ENCODE measurements around the gene FBXO42. TPM values are rescaled to one million over a fixed set of nuclear protein-coding genes. Genes with fewer than 3 reads are reported as not detected.
"Not testable (repeated sequence)": the region's sequence is repeated elsewhere in the genome, so short reads cannot be mapped to it uniquely, and the experiment has no call there.

The FBXO42 gene
- total and polyA plus RNA-seq, 7 experiments from 2014 or later: 17.9 to 26.7 (median 24.6) TPM

- H3K4me1 ChIP-seq (ENCODE audit: control insufficient read depth in 2 of 2, insufficient read depth in 2 of 2, low read length in 2 of 2); CTCF ChIA-PET; H3K9me3 ChIP-seq (ENCODE audit: control insufficient read depth in 2 of 3, low read length in 3 of 3); H3K27ac ChIP-seq (ENCODE audit: low read depth, low read length); H3K27me3 ChIP-seq (ENCODE audit: control insufficient read depth in 2 of 2, insufficient read depth in 2 of 2, low read length in 2 of 2); H3K27me3 Mint-ChIP-seq; H3K36me3 ChIP-seq (ENCODE audit: control insufficient read depth in 2 of 3, insufficient read depth in 3 of 3, low read length in 3 of 3); H3K4me3 ChIP-seq (ENCODE audit: low read length); ATAC-seq; H3K9me3 Mint-ChIP-seq; H3K27ac Mint-ChIP-seq; H3K36me3 Mint-ChIP-seq; DNase-seq: not testable (repeated sequence)
- intact Hi-C loops (cut with micrococcal nuclease): loop anchor here in 1 of 2 donors (5.0 kb wide), 1 partner anchor 368 kb away; the partner anchor contains the start of gene SPEN
- POLR2A ChIA-PET: interaction anchor here (0.8 to 2.9 kb wide), 2 partner anchors 9 to 23 kb away, joined by 3 to 17 read pairs; no protein-coding TSS in a partner anchor
- Mint-ChIP-seq H3K4me1 (peaks cover 9 to 30% (median 23%) of the 10 kb centered on the region in 7 donors), H3K4me3 (peak overlapping the region in 1 of 10 donors; percentile 81)
These were observed 137.0 kb downstream of the FBXO42 start for GRCh38 chr1:16215240-16215639.

GRCh38 chr1:16213544-16213943 lies 138.7 kb downstream of the FBXO42 start:
- H3K27me3 Mint-ChIP-seq; H3K9me3 ChIP-seq (ENCODE audit: control insufficient read depth in 2 of 3, low read length in 3 of 3); H3K36me3 Mint-ChIP-seq; CTCF ChIA-PET; ATAC-seq; H3K4me1 ChIP-seq (ENCODE audit: control insufficient read depth in 2 of 2, insufficient read depth in 2 of 2, low read length in 2 of 2); POLR2A ChIA-PET; H3K4me3 ChIP-seq (ENCODE audit: low read length); intact Hi-C loops (cut with micrococcal nuclease); H3K27ac ChIP-seq (ENCODE audit: low read depth, low read length); DNase-seq; H3K9me3 Mint-ChIP-seq; H3K36me3 ChIP-seq (ENCODE audit: control insufficient read depth in 2 of 3, insufficient read depth in 3 of 3, low read length in 3 of 3); H3K27ac Mint-ChIP-seq; H3K27me3 ChIP-seq (ENCODE audit: control insufficient read depth in 2 of 2, insufficient read depth in 2 of 2, low read length in 2 of 2); H3K4me3 Mint-ChIP-seq: not testable (repeated sequence)
- H3K4me1 Mint-ChIP-seq: peaks cover 9 to 23% (median 17%) of the 10 kb centered on the region in 7 donors

GRCh38 chr1:16213013-16213412 lies 139.3 kb downstream of the FBXO42 start:
- Mint-ChIP-seq H3K36me3 (no peaks in the 10 kb centered on the region), H3K4me1 (peaks cover 9 to 20% (median 15%) of the 10 kb centered on the region in 7 donors), H3K27ac (no peak overlapping the region), H3K27me3 (peaks cover 0 to 6% (median 0%) of the 10 kb centered on the region in 5 donors), H3K9me3 (no peaks in the 10 kb centered on the region), H3K4me3 (peak overlapping the region in 1 of 10 donors; percentile 64)
- Histone ChIP-seq H3K36me3 (ENCODE audit: control insufficient read depth in 2 of 3, insufficient read depth in 3 of 3, low read length in 3 of 3) (no peaks in the 10 kb centered on the region), H3K27me3 (ENCODE audit: control insufficient read depth in 2 of 2, insufficient read depth in 2 of 2, low read length in 2 of 2) (no peaks in the 10 kb centered on the region), H3K4me3 (ENCODE audit: low read length) (no peak overlapping the region), H3K4me1 (ENCODE audit: control insufficient read depth in 2 of 2, insufficient read depth in 2 of 2, low read length in 2 of 2) (peaks cover 0 to 6% of the 10 kb centered on the region in 2 donors), H3K9me3 (ENCODE audit: control insufficient read depth in 2 of 3, low read length in 3 of 3) (no peaks in the 10 kb centered on the region), H3K27ac (ENCODE audit: low read depth, low read length) (no peak overlapping the region)
- ChIA-PET CTCF (no interaction called here), POLR2A (no interaction called here)
- intact Hi-C loops (cut with micrococcal nuclease): no loop called here
- ATAC-seq (no peak), DNase-seq (no peak)

DNA sequence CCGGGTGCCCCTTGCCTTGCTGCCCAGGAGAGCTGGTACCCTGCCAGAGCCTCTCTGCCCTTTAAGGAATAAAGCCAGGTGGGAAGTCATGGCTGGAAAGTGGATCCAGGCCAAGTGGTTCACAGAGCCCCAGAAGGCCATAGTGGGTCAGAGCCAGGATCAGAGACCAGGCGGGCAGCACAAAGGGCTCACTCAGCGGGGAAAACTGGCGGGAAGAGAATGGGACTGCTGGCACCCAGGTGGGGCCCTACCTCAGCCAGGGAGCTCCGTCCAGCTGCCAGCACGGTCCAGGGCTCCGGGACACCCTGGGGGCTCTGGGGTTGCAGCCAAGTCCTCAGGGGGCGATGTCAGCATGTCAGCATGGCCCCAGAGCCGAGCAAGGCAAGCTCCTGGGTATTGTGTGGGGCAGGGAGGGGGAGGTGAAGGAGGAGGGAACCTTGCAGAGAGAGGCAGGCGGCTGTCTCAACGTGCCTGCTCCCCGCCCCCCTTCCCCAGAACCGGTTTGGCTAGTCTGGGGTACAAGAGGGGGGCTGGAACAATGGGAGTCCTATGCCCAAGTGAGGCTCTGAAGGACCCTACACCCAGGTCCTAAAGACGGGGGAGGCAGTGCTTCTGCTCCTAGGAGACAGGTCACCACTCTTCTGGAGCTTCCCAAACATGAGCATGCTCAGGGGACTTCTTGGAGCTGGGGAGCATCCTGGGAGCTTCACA lies 139.9 kb downstream of the FBXO42 start, which contains the start of gene ARHGEF19:
Gene ARHGEF19 (minus strand): TSS at position 402 of the 711 bp plus-strand sequence. CDS start 3,598 bp downstream, outside the sequence.
- Histone ChIP-seq H3K36me3 (ENCODE audit: control insufficient read depth in 2 of 3, insufficient read depth in 3 of 3, low read length in 3 of 3) (no peaks in the 10 kb centered on the region), H3K27me3 (ENCODE audit: control insufficient read depth in 2 of 2, insufficient read depth in 2 of 2, low read length in 2 of 2) (no peaks in the 10 kb centered on the region), H3K27ac (ENCODE audit: low read depth, low read length) (no peak within 1 kb of the TSS), H3K9me3 (ENCODE audit: control insufficient read depth in 2 of 3, low read length in 3 of 3) (no peaks in the 10 kb centered on the region), H3K4me3 (ENCODE audit: low read length) (no peak within 1 kb of the TSS), H3K4me1 (ENCODE audit: control insufficient read depth in 2 of 2, insufficient read depth in 2 of 2, low read length in 2 of 2) (peaks cover 2 to 8% of the 10 kb centered on the region in 2 donors)
- peaks cover 0 to 6% (median 0%) of the 10 kb centered on the region in 5 donors for H3K27me3 Mint-ChIP-seq
- H3K36me3 Mint-ChIP-seq: no peaks in the 10 kb centered on the region
- H3K4me1 Mint-ChIP-seq: peaks cover 9 to 18% (median 15%) of the 10 kb centered on the region in 7 donors
- peak within 1 kb of the TSS in 1 of 10 donors; percentile 64 for H3K4me3 Mint-ChIP-seq
- H3K27ac Mint-ChIP-seq: no peak within 1 kb of the TSS
- DNase-seq: no peak
- ChIA-PET POLR2A (interaction anchor here (1.2 kb wide), 1 partner anchor 24 kb away, joined by 7 read pairs; the partner anchor contains the start of gene CPLANE2), CTCF (no interaction called here)
- no peak for ATAC-seq
- intact Hi-C loops (cut with micrococcal nuclease): no loop called here
- peaks cover 0 to under 1% (median 0%) of the 10 kb centered on the region in 11 donors for H3K9me3 Mint-ChIP-seq

DNA sequence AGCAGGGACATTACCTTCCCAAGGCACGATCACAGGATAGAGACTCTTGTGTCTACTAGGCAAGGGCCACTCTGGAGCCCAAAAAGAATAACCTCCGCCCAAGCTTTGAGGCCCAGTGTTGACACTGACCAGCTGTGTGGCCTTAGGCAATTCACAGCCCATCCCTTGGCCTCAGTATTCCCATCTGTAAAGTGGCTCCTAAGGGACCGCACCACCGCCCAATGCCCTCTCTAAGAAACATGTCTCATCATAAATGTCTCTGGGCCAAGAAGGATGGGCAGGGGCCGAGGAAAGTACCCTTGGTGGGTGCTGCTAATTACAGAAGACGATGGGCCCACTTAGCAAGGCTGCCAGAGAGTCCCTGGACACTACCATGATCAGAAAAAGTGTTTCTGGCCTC lies 140.5 kb downstream of the FBXO42 start:
- H3K36me3 Mint-ChIP-seq: no peaks in the 10 kb centered on the region
- POLR2A ChIA-PET: interaction anchor here (1.2 kb wide), 1 partner anchor 25 kb away, joined by 7 read pairs; the partner anchor contains the start of gene CPLANE2

DNA sequence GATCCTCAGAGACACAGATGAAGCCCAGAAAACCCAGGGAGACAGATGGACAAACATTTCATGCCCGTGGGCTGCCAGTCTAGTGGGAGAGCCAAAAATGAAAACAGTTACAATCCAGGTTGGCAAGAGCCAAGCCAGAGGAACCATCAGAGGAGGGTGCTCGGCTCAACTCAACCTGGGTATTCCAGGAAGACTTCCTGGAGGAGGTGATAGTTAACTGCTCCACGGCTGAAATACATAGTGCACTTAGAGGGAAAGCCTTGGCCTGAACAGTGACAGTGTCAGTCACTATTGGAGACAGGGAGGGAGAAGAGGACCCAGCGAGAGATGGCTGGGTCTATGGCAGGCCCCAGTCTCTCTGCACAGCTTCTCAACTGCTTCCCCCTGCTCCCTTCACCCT lies 141.7 kb downstream of the FBXO42 start:
- no peak overlapping the region for H3K27ac ChIP-seq (ENCODE audit: low read depth, low read length)
- ATAC-seq (no peak), DNase-seq (no peak)
- Mint-ChIP-seq H3K36me3 (no peaks in the 10 kb centered on the region), H3K9me3 (peaks cover 0 to 2% (median 0%) of the 10 kb centered on the region in 11 donors), H3K27ac (no peak overlapping the region), H3K4me3 (peak overlapping the region in 2 of 10 donors; percentile 34 to 38), H3K27me3 (peaks cover 0 to 3% (median 0%) of the 10 kb centered on the region in 5 donors), H3K4me1 (peaks cover 0 to 14% (median 8%) of the 10 kb centered on the region in 7 donors)
- POLR2A ChIA-PET: no interaction called here
- CTCF ChIA-PET: no interaction called here
- intact Hi-C loops (cut with micrococcal nuclease): no loop called here
- no peaks in the 10 kb centered on the region for H3K27me3 ChIP-seq (ENCODE audit: control insufficient read depth in 2 of 2, insufficient read depth in 2 of 2, low read length in 2 of 2)
- no peaks in the 10 kb centered on the region for H3K9me3 ChIP-seq (ENCODE audit: control insufficient read depth in 2 of 3, low read length in 3 of 3)
- peaks cover 9 to 11% of the 10 kb centered on the region in 2 donors for H3K4me1 ChIP-seq (ENCODE audit: control insufficient read depth in 2 of 2, insufficient read depth in 2 of 2, low read length in 2 of 2)
- no peaks in the 10 kb centered on the region for H3K36me3 ChIP-seq (ENCODE audit: control insufficient read depth in 2 of 3, insufficient read depth in 3 of 3, low read length in 3 of 3)
- H3K4me3 ChIP-seq (ENCODE audit: low read length): no peak overlapping the region

More for the DNA sequence above, 140.5 kb downstream of the FBXO42 start:
- intact Hi-C loops (cut with micrococcal nuclease): no loop called here
- H3K9me3 Mint-ChIP-seq: peaks cover 0 to 2% (median 0%) of the 10 kb centered on the region in 11 donors
- peaks cover 9 to 18% (median 13%) of the 10 kb centered on the region in 7 donors for H3K4me1 Mint-ChIP-seq
- no peaks in the 10 kb centered on the region for H3K9me3 ChIP-seq (ENCODE audit: control insufficient read depth in 2 of 3, low read length in 3 of 3)
- DNase-seq (no peak), ATAC-seq (no peak)
- peaks cover 0 to 6% (median 0%) of the 10 kb centered on the region in 5 donors for H3K27me3 Mint-ChIP-seq
- CTCF ChIA-PET: no interaction called here
- no peaks in the 10 kb centered on the region for H3K27me3 ChIP-seq (ENCODE audit: control insufficient read depth in 2 of 2, insufficient read depth in 2 of 2, low read length in 2 of 2)
- no peak overlapping the region for H3K4me3 ChIP-seq (ENCODE audit: low read length)
- H3K36me3 ChIP-seq (ENCODE audit: control insufficient read depth in 2 of 3, insufficient read depth in 3 of 3, low read length in 3 of 3): no peaks in the 10 kb centered on the region
- H3K27ac ChIP-seq (ENCODE audit: low read depth, low read length): no peak overlapping the region
- H3K4me1 ChIP-seq (ENCODE audit: control insufficient read depth in 2 of 2, insufficient read depth in 2 of 2, low read length in 2 of 2): peaks cover 5 to 11% of the 10 kb centered on the region in 2 donors
- H3K4me3 Mint-ChIP-seq: no peak overlapping the region
- H3K27ac Mint-ChIP-seq: no peak overlapping the region

Measured in naive thymus-derived CD4-positive, alpha-beta T cell (primary cell).